Measurements from ENCODE around the gene OPCML.

OPCML gene

DNA sequence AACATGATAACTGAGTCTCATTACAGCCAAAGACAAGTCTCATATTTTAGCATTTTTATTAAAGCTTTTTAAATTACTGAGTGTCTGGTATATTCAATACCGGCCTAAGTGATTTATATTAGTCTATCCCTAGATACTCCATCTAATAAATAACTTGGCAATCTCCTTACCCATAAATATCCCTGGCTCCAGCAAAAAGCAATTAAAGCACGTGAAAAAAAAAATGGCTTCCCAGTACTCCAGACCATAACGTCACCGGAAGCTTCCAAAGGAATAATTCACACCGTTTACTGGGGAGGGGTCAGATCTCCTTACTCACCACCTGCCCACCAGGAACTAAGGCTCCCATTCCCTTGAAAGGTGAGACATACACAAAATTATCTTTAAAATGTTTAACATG lies 988.3 kb downstream of the OPCML start:
- no peaks in the 10 kb centered on the region for H3K9me3 ChIP-seq (ENCODE audit: low read length)

DNA sequence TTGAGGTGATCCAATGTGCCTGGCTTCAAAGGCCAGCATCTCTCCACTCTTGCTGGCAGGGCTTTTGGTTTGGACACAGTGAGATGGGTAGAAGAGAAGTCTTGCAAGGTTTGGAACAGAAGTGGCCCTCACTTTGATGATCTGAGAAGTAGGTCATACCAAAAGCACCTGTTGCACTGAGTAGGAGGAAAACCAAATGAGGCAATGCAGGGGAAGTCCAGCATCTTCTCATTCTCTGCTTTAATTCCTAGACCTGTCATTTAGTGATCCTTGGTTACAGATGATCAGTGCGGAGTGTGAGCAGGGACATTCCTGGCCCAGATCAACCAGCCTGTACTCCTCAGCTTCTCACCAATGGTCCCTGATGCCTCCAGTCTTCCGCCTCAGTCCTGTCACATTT lies 990.5 kb downstream of the OPCML start:
- TF ChIP-seq, protein P1, sequence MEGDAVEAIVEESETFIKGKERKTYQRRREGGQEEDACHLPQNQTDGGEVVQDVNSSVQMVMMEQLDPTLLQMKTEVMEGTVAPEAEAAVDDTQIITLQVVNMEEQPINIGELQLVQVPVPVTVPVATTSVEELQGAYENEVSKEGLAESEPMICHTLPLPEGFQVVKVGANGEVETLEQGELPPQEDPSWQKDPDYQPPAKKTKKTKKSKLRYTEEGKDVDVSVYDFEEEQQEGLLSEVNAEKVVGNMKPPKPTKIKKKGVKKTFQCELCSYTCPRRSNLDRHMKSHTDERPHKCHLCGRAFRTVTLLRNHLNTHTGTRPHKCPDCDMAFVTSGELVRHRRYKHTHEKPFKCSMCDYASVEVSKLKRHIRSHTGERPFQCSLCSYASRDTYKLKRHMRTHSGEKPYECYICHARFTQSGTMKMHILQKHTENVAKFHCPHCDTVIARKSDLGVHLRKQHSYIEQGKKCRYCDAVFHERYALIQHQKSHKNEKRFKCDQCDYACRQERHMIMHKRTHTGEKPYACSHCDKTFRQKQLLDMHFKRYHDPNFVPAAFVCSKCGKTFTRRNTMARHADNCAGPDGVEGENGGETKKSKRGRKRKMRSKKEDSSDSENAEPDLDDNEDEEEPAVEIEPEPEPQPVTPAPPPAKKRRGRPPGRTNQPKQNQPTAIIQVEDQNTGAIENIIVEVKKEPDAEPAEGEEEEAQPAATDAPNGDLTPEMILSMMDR (IDR thresholded peaks at IDR 0.05; ENCODE audit: low read length) = no peak
- no peak for TF ChIP-seq EZH2 (IDR thresholded peaks at IDR 0.05; ENCODE audit: borderline replicate concordance, low read length)
- no peak overlapping the region for H3K4me2 ChIP-seq (ENCODE audit: low read length)
- no peaks in the 10 kb centered on the region for H3K4me1 ChIP-seq (ENCODE audit: insufficient read depth, low read length, severe bottlenecking)
- H3K9me3 ChIP-seq (ENCODE audit: low read length) = no peaks in the 10 kb centered on the region
- H3K9me2 ChIP-seq (ENCODE audit: low read depth, low read length) = no peaks in the 10 kb centered on the region
- no peaks in the 10 kb centered on the region for H3K36me3 ChIP-seq (ENCODE audit: insufficient read depth, low read length)
- no peaks in the 10 kb centered on the region for H4K20me1 ChIP-seq (ENCODE audit: insufficient read depth, low read length)
- H2AFZ ChIP-seq (ENCODE audit: low read length) = no peak overlapping the region
- no peak overlapping the region for H3K4me3 ChIP-seq (ENCODE audit: low read depth, low read length, poor library complexity, severe bottlenecking)
- H3K79me2 ChIP-seq (ENCODE audit: insufficient read depth, low read length) = no peaks in the 10 kb centered on the region
- no peak overlapping the region for H3K27ac ChIP-seq (ENCODE audit: low read depth, low read length, poor library complexity, severe bottlenecking)
- no peak overlapping the region for H3K9ac ChIP-seq (ENCODE audit: low read length)
- H3K27me3 ChIP-seq (ENCODE audit: insufficient read depth, low read length) = no peaks in the 10 kb centered on the region
- no peaks in the 10 kb centered on the region for H3F3A ChIP-seq (ENCODE audit: insufficient read depth, low read length)

More for the DNA sequence above, 988.3 kb downstream of the OPCML start:
- Histone ChIP-seq H3K4me2 (ENCODE audit: low read length) (no peak overlapping the region), H3F3A (ENCODE audit: insufficient read depth, low read length) (no peaks in the 10 kb centered on the region), H3K4me3 (ENCODE audit: low read depth, low read length, poor library complexity, severe bottlenecking) (no peak overlapping the region), H3K27ac (ENCODE audit: low read depth, low read length, poor library complexity, severe bottlenecking) (no peak overlapping the region), H3K36me3 (ENCODE audit: insufficient read depth, low read length) (no peaks in the 10 kb centered on the region), H3K27me3 (ENCODE audit: insufficient read depth, low read length) (no peaks in the 10 kb centered on the region), H3K9me2 (ENCODE audit: low read depth, low read length) (no peaks in the 10 kb centered on the region), H4K20me1 (ENCODE audit: insufficient read depth, low read length) (no peaks in the 10 kb centered on the region), H3K9ac (ENCODE audit: low read length) (no peak overlapping the region), H2AFZ (ENCODE audit: low read length) (no peak overlapping the region), H3K79me2 (ENCODE audit: insufficient read depth, low read length) (no peaks in the 10 kb centered on the region), H3K4me1 (ENCODE audit: insufficient read depth, low read length, severe bottlenecking) (no peaks in the 10 kb centered on the region)
- TF ChIP-seq, protein P1 (IDR thresholded peaks at IDR 0.05; ENCODE audit: low read length) = no peak
- TF ChIP-seq EZH2 (IDR thresholded peaks at IDR 0.05; ENCODE audit: borderline replicate concordance, low read length) = no peak

DNA sequence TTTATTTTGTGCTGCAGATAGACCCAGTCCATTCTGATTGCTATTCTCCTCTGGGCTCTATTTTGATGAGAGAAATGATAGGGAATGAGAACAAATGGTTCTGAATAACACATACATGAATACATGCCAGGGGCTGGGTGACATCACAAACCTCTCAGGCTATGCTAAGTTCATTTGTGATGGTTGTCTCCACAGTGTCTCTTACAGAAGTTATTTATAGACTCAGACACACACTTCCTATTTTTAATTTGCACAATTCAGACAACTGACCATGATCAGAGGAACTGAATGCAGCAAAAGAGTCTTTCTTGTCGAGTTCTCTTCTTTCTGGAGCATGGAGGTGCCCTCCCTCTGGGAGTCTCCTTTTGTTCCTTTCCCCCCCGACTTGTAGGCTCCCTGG lies 991.7 kb downstream of the OPCML start:
- Histone ChIP-seq H4K20me1 (ENCODE audit: insufficient read depth, low read length) (no peaks in the 10 kb centered on the region), H3K79me2 (ENCODE audit: insufficient read depth, low read length) (no peaks in the 10 kb centered on the region), H3K4me1 (ENCODE audit: insufficient read depth, low read length, severe bottlenecking) (no peaks in the 10 kb centered on the region), H3K9ac (ENCODE audit: low read length) (no peak overlapping the region), H3K4me2 (ENCODE audit: low read length) (no peak overlapping the region), H3K9me3 (ENCODE audit: low read length) (no peaks in the 10 kb centered on the region), H3K4me3 (ENCODE audit: low read depth, low read length, poor library complexity, severe bottlenecking) (no peak overlapping the region), H3K36me3 (ENCODE audit: insufficient read depth, low read length) (no peaks in the 10 kb centered on the region), H3K9me2 (ENCODE audit: low read depth, low read length) (no peaks in the 10 kb centered on the region), H3K27me3 (ENCODE audit: insufficient read depth, low read length) (no peaks in the 10 kb centered on the region), H2AFZ (ENCODE audit: low read length) (no peak overlapping the region), H3K27ac (ENCODE audit: low read depth, low read length, poor library complexity, severe bottlenecking) (no peak overlapping the region), H3F3A (ENCODE audit: insufficient read depth, low read length) (no peaks in the 10 kb centered on the region)
- TF ChIP-seq, protein P1 (IDR thresholded peaks at IDR 0.05; ENCODE audit: low read length) = no peak
- TF ChIP-seq EZH2 (IDR thresholded peaks at IDR 0.05; ENCODE audit: borderline replicate concordance, low read length) = no peak

Measured in OCI-LY1 (cell line).